Progenitor cell of endocrine pancreas (in vitro differentiated cells): ENCODE results near the gene HTR3B. TPM values are rescaled to one million over a fixed set of nuclear protein-coding genes. Genes with fewer than 3 reads are reported as not detected.

Experiments used
- DNase-seq: peaks from one replicate; pipeline ENCODE4 v3.0.0; 2021; ENCODE audit warnings: low spot score; ENCODE audit not compliant: unreplicated experiment
- H3K27ac Mint-ChIP-seq: 2 replicates; pipeline ENCODE4 v1.8.0; 2021; ENCODE audit warnings: mild to moderate bottlenecking, moderate library complexity, mixed read lengths
- H3K27me3 Mint-ChIP-seq: 2 replicates; pipeline ENCODE4 v1.8.0; 2021; ENCODE audit warnings: mixed read lengths
- H3K36me3 Mint-ChIP-seq: 2 replicates; pipeline ENCODE4 v1.8.0; 2022; ENCODE audit warnings: mixed read lengths; ENCODE audit not compliant: insufficient read depth
- H3K4me1 Mint-ChIP-seq: 2 replicates; pipeline ENCODE4 v1.8.0; 2021; ENCODE audit warnings: low read depth, mixed read lengths
- H3K4me3 Mint-ChIP-seq: 2 replicates; pipeline ENCODE4 v1.8.0; 2021; ENCODE audit warnings: low read depth, mild to moderate bottlenecking, moderate library complexity, mixed read lengths
- H3K9me3 Mint-ChIP-seq: 2 replicates; pipeline ENCODE4 v1.8.0; 2021; ENCODE audit warnings: low read depth, mixed read lengths
- total RNA-seq: library from RNA; stranded (reverse); gene quantifications from 2 replicates; pipeline ENCODE4 v1.2.1, GENCODE V29; 2021
- TF ChIP-seq, protein P1 (sequence below): fragments of 200-600 bp; sonication (generic); IDR thresholded peaks from one replicate; pipeline ENCODE4 v1.5.0; 2021; ENCODE audit warnings: antibody characterized with exemption, mild to moderate bottlenecking; ENCODE audit not compliant: unreplicated experiment

HTR3B gene
- total RNA-seq, 1 donor from 2014 or later, result not detected

DNA sequence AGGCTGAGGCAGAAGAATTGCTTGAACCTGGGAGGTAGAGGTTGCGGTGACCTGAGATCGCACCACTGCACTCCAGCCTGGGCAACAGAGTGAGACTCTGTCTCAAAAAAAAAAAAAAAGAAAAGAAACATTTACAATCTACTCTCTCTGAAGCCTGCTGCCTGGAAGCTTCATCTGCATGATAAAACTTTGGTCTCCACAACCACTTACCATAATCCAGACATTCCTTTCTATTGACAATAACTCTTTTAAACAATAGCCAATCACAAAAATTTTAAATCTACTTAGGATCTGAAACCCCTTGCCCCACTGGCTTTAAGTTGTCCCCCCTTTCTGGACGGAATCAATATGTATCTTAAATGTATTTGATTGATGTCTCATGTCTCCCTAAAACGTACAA, 45.3 kb downstream of the HTR3B start:
- no peak for DNase-seq
- Mint-ChIP-seq H3K9me3 (no peaks in the 10 kb centered on the region), H3K4me1 (no peaks in the 10 kb centered on the region), H3K27ac (no peak overlapping the region), H3K36me3 (no peaks in the 10 kb centered on the region), H3K4me3 (no peak overlapping the region), H3K27me3 (peaks cover 33% of the 10 kb centered on the region)
- TF ChIP-seq, protein P1, sequence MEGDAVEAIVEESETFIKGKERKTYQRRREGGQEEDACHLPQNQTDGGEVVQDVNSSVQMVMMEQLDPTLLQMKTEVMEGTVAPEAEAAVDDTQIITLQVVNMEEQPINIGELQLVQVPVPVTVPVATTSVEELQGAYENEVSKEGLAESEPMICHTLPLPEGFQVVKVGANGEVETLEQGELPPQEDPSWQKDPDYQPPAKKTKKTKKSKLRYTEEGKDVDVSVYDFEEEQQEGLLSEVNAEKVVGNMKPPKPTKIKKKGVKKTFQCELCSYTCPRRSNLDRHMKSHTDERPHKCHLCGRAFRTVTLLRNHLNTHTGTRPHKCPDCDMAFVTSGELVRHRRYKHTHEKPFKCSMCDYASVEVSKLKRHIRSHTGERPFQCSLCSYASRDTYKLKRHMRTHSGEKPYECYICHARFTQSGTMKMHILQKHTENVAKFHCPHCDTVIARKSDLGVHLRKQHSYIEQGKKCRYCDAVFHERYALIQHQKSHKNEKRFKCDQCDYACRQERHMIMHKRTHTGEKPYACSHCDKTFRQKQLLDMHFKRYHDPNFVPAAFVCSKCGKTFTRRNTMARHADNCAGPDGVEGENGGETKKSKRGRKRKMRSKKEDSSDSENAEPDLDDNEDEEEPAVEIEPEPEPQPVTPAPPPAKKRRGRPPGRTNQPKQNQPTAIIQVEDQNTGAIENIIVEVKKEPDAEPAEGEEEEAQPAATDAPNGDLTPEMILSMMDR, result no peak

DNA sequence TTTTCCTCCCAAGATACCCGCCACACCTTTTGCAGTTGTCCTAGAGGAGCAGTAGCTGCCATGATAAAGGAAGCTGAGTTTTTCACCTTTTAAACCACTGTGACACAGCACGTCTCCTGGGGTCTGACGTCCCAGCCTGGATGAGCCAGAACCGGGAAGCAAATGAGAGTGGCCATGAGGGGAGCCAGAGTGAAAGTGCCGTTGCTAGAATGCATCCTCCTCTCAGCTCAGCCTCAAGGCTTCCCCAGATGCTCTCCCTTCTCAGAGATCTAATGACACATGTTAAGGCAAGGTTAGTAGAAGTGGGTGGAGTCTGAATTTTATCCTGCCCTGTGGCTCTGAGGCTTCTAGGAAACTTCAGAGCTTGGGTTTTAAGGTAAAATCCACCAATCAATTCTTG, 46.9 kb downstream of the HTR3B start:
- no peaks in the 10 kb centered on the region for H3K36me3 Mint-ChIP-seq
- no peak for DNase-seq
- no peaks in the 10 kb centered on the region for H3K4me1 Mint-ChIP-seq
- peaks cover 38% of the 10 kb centered on the region for H3K27me3 Mint-ChIP-seq
- H3K9me3 Mint-ChIP-seq, result no peaks in the 10 kb centered on the region
- no peak overlapping the region for H3K27ac Mint-ChIP-seq
- H3K4me3 Mint-ChIP-seq, result no peak overlapping the region
- TF ChIP-seq, protein P1, result no peak

DNA sequence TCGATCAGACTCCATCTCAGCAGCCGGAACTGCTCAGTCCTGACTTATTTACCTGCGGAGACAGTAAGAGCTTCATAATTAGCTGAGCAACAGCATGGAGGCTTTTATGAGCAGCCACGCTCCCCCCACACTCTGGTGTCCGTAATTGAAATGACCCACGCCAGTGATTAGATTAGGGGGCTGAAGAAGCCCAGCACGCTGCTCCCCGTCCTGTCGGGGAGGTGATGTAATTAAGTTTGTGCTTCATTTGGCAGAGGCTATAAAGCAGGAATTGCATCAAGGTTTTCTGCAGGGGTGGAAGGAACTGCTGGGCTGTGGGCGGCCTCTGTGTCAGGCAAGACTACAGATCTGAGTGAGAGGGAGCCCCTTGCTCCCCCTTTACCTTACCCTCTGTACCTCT, 47.5 kb downstream of the HTR3B start:
- Mint-ChIP-seq H3K4me3 (no peak overlapping the region), H3K4me1 (no peaks in the 10 kb centered on the region), H3K27ac (no peak overlapping the region), H3K36me3 (no peaks in the 10 kb centered on the region), H3K9me3 (no peaks in the 10 kb centered on the region), H3K27me3 (peaks cover 41% of the 10 kb centered on the region)
- TF ChIP-seq, protein P1, result no peak
- no peak for DNase-seq

DNA sequence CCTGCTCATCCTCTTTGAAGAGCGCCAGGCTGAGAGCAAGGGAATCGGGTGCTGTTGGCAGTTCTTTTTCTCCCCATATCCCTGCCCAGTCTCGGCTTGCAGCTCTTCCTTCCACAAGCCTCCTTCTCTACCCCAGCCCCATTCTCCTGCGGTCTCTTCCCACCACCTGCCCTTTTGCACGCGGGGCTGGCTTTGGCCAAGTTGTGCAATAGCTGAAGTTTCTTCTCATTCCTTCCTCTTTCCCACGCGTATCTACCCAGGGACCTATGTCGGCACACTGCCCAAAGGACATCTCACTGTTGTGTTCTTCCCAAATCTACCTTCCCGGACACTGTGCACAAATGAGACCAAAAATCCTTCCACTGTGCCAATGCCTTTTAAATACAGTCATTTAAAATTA, 48.0 kb downstream of the HTR3B start:
- no peaks in the 10 kb centered on the region for H3K36me3 Mint-ChIP-seq
- DNase-seq, result no peak
- no peak overlapping the region for H3K27ac Mint-ChIP-seq
- H3K27me3 Mint-ChIP-seq, result peaks cover 43% of the 10 kb centered on the region
- H3K9me3 Mint-ChIP-seq, result no peaks in the 10 kb centered on the region
- no peaks in the 10 kb centered on the region for H3K4me1 Mint-ChIP-seq
- TF ChIP-seq, protein P1, result no peak
- H3K4me3 Mint-ChIP-seq, result no peak overlapping the region

DNA sequence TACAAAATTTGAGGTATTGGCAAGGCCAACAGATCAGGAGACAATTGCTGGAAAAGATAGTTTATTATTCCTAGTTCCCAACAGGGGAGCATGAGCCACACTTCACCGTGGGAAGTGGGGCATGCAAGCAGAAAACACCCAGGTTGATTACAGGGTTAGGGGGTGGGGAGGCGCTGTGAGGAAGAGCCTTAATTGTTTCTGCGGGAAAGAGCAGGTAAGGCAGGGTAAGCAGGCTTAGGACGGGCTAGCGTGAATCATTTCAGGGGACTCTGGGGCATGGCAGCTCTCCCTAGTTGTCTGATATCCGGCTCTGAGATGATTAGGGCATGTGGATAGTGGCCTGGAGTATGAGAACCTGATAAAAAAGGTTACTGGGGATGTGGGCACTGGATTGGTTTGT, 49.6 kb downstream of the HTR3B start:
- no peak for DNase-seq
- TF ChIP-seq, protein P1, result no peak
- H3K36me3 Mint-ChIP-seq, result no peaks in the 10 kb centered on the region
- H3K4me3 Mint-ChIP-seq, result no peak overlapping the region
- H3K27ac Mint-ChIP-seq, result no peak overlapping the region
- H3K27me3 Mint-ChIP-seq, result peaks cover 50% of the 10 kb centered on the region
- no peaks in the 10 kb centered on the region for H3K4me1 Mint-ChIP-seq
- H3K9me3 Mint-ChIP-seq, result no peaks in the 10 kb centered on the region
